HUES6 (cell line): ENCODE data around the gene FNDC3B.

Experiments used
- H3K27ac ChIP-seq: 2 replicates; pipeline ENCODE4 v1.7.0; 2013; ENCODE audit warnings: low read depth, mild to moderate bottlenecking, low read length, inconsistent platforms
- H3K27me3 ChIP-seq: 2 replicates; pipeline ENCODE4 v1.6.1; 2013; ENCODE audit warnings: low read length; ENCODE audit not compliant: control insufficient read depth, insufficient read depth
- H3K36me3 ChIP-seq: 2 replicates; pipeline ENCODE4 v1.6.1; 2013; ENCODE audit warnings: low read length; ENCODE audit not compliant: control insufficient read depth, insufficient read depth
- H3K4me1 ChIP-seq: 2 replicates; pipeline ENCODE4 v1.6.1; 2013; ENCODE audit warnings: low read length; ENCODE audit not compliant: control insufficient read depth, insufficient read depth
- H3K4me3 ChIP-seq: 2 replicates; pipeline ENCODE4 v1.5.1; 2013; ENCODE audit warnings: low read depth, low read length
- H3K9ac ChIP-seq: one replicate; pipeline ENCODE4 v1.6.1; 2013; ENCODE audit warnings: mild to moderate bottlenecking, low read length
- H3K9me3 ChIP-seq: 2 replicates; pipeline ENCODE4 v1.6.1; 2013; ENCODE audit warnings: low read depth, low read length; ENCODE audit not compliant: control insufficient read depth, insufficient read depth

FNDC3B gene

GRCh38 chr3:172410702-172411477, 371.5 kb downstream of the FNDC3B start:
- H3K9ac ChIP-seq = no peak overlapping the region
- no peak overlapping the region for H3K27ac ChIP-seq
- H3K36me3 ChIP-seq = no peaks in the 10 kb centered on the region
- H3K4me1 ChIP-seq = no peaks in the 10 kb centered on the region
- no peaks in the 10 kb centered on the region; the same call in 1 of the 2 replicates for H3K27me3 ChIP-seq
- H3K9me3 ChIP-seq = no peaks in the 10 kb centered on the region
- H3K4me3 ChIP-seq = no peak overlapping the region

- no peak overlapping the region for H3K27ac ChIP-seq
- no peaks in the 10 kb centered on the region for H3K9me3 ChIP-seq
These were observed 372.1 kb downstream of the FNDC3B start for GRCh38 chr3:172411478-172411947.

GRCh38 chr3:172415323-172415722, 375.9 kb downstream of the FNDC3B start:
- H3K4me3 ChIP-seq = no peak overlapping the region
- H3K9ac ChIP-seq = no peak overlapping the region
- H3K27ac ChIP-seq = no peak overlapping the region
- H3K36me3 ChIP-seq = no peaks in the 10 kb centered on the region
- H3K27me3 ChIP-seq = no peaks in the 10 kb centered on the region; the same call in 1 of the 2 replicates
- H3K4me1 ChIP-seq = no peaks in the 10 kb centered on the region
- H3K9me3 ChIP-seq = no peaks in the 10 kb centered on the region

More at GRCh38 chr3:172411478-172411947, 372.1 kb downstream of the FNDC3B start:
- Histone ChIP-seq H3K27me3 (no peaks in the 10 kb centered on the region; the same call in 1 of the 2 replicates), H3K9ac (no peak overlapping the region), H3K36me3 (no peaks in the 10 kb centered on the region), H3K4me1 (no peaks in the 10 kb centered on the region), H3K4me3 (no peak overlapping the region)

- no peaks in the 10 kb centered on the region for H3K4me1 ChIP-seq
- no peaks in the 10 kb centered on the region for H3K36me3 ChIP-seq
- H3K9ac ChIP-seq = no peak overlapping the region
- H3K4me3 ChIP-seq = no peak overlapping the region
- H3K27ac ChIP-seq = no peak overlapping the region
- H3K27me3 ChIP-seq = no peaks in the 10 kb centered on the region
- H3K9me3 ChIP-seq = peaks cover 5% of the 10 kb centered on the region
These were observed 398.3 kb downstream of the FNDC3B start for GRCh38 chr3:172437713-172438112.

- Histone ChIP-seq H3K4me3 (no peak overlapping the region), H3K27ac (no peak overlapping the region), H3K4me1 (no peaks in the 10 kb centered on the region), H3K9me3 (no peaks in the 10 kb centered on the region; the same call in 1 of the 2 replicates), H3K36me3 (no peaks in the 10 kb centered on the region), H3K9ac (no peak overlapping the region), H3K27me3 (no peaks in the 10 kb centered on the region)
These were observed 398.8 kb downstream of the FNDC3B start for GRCh38 chr3:172438186-172438585.

GRCh38 chr3:172441581-172441980, 402.2 kb downstream of the FNDC3B start:
- Histone ChIP-seq H3K27me3 (peaks cover 22% of the 10 kb centered on the region), H3K4me3 (no peak overlapping the region), H3K9me3 (no peaks in the 10 kb centered on the region), H3K27ac (no peak overlapping the region), H3K9ac (no peak overlapping the region), H3K36me3 (no peaks in the 10 kb centered on the region), H3K4me1 (no peaks in the 10 kb centered on the region)

GRCh38 chr3:172442606-172443005, 403.2 kb downstream of the FNDC3B start:
- Histone ChIP-seq H3K9me3 (no peaks in the 10 kb centered on the region), H3K36me3 (no peaks in the 10 kb centered on the region), H3K4me1 (0 out of 2 replicates have a peak, but pooled peaks cover 3% of the 10 kb centered on the region), H3K4me3 (no peak overlapping the region), H3K27ac (no peak overlapping the region), H3K27me3 (peaks cover 33% of the 10 kb centered on the region), H3K9ac (no peak overlapping the region)

- Histone ChIP-seq H3K36me3 (no peaks in the 10 kb centered on the region), H3K4me3 (no peak overlapping the region), H3K27me3 (peaks cover 55% of the 10 kb centered on the region), H3K4me1 (peaks cover 16% of the 10 kb centered on the region; the same call in 1 of the 2 replicates), H3K9me3 (no peaks in the 10 kb centered on the region), H3K27ac (no peak overlapping the region), H3K9ac (no peak overlapping the region)
These were observed 405.4 kb downstream of the FNDC3B start for GRCh38 chr3:172444821-172445220.

GRCh38 chr3:172446198-172446597, 406.8 kb downstream of the FNDC3B start:
- Histone ChIP-seq H3K9ac (no peak overlapping the region), H3K27ac (no peak overlapping the region), H3K4me1 (peaks cover 16% of the 10 kb centered on the region; the same call in 1 of the 2 replicates), H3K4me3 (no peak overlapping the region), H3K9me3 (no peaks in the 10 kb centered on the region), H3K27me3 (peaks cover 69% of the 10 kb centered on the region), H3K36me3 (no peaks in the 10 kb centered on the region)

GRCh38 chr3:172447611-172448579, 408.5 kb downstream of the FNDC3B start, which contains the start of gene GHSR:
TSS of gene GHSR (minus strand) at chr3:172448456. CDS start at chr3:172448413, 43 bp downstream.
- Histone ChIP-seq H3K27me3 (peaks cover 83% of the 10 kb centered on the region), H3K9ac (no peak within 1 kb of the TSS), H3K9me3 (no peaks in the 10 kb centered on the region), H3K4me3 (peak within 1 kb of the TSS; percentile 47), H3K27ac (no peak within 1 kb of the TSS), H3K36me3 (no peaks in the 10 kb centered on the region), H3K4me1 (peaks cover 16% of the 10 kb centered on the region; the same call in 1 of the 2 replicates)
